SH-SY5Y (cell line): ENCODE results near the gene VIT.

ENCODE experiments used
- GATA2 ChIP-seq: IDR thresholded peaks from 2 replicates; pipeline ENCODE4 v1.6.1; 2011; ENCODE audit warnings: mild to moderate bottlenecking, low read depth, low read length
- GATA3 ChIP-seq: IDR thresholded peaks from 2 replicates; pipeline ENCODE4 v1.6.1; 2011; ENCODE audit warnings: low read depth, mild to moderate bottlenecking, low read length, moderate library complexity

DNA sequence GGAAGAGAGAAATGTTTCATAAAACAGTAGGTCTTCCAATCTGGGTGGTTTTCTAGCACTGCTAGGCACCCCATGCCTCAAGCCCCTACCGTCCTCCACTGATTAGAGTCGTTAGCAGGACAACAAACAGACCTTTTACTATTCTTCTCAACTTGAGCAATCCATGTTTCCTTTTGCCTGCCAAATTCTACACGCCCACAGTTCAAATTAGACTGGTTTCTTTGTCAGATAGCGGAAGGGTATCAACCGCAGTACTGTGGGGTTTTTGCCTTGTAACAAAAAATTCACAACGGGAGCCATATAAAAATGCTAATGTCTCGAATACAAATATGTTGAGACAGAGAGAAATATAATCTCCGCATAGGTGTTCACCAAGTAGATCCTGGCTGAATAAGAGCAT lies 59.9 kb downstream of the VIT start:
- TF ChIP-seq GATA2 (no peak), GATA3 (no peak)
